Right lobe of liver (tissue), 6 donors: ENCODE data around the gene ANO4. TPM values are rescaled to one million over a fixed set of nuclear protein-coding genes. Genes with fewer than 3 reads are reported as not detected.

Experiments used
- ATAC-seq, 4 donors: fragments of 200-7000 bp; cut with Tn5 transposase; one replicate each; pipeline ENCODE4 v1.9.1; 2020; ENCODE audit warnings: mild to moderate bottlenecking in 4 of 4, moderate library complexity in 4 of 4
- DNase-seq, 3 donors: peaks; one replicate each; pipeline ENCODE4 v3.0.0-alpha.2; 2020
- H3K27ac ChIP-seq, 3 donors: fragments of 200-600 bp; one replicate each; pipeline ENCODE4 v1.8.0; 2022
- H3K27me3 ChIP-seq, 2 donors: fragments of 200-600 bp; one replicate each; pipeline ENCODE4 v1.8.0; 2022
- H3K36me3 ChIP-seq, 4 donors: fragments of 200-600 bp; sonication (generic) in 1 of 4; one replicate each; pipeline versions ENCODE4 v1.5.1 to v1.8.0; 2017 to 2022; ENCODE audit warnings: control low read depth in 1 of 4
- H3K4me1 ChIP-seq, 4 donors: fragments of 200-600 bp; sonication (generic) in 1 of 4; one replicate each; pipeline versions ENCODE4 v1.5.1 to v1.8.0; 2017 to 2022; ENCODE audit warnings: control low read depth in 1 of 4
- H3K4me3 ChIP-seq, 3 donors: fragments of 200-600 bp; one replicate each; pipeline ENCODE4 v1.8.0; 2022
- H3K9me3 ChIP-seq, 4 donors: fragments of 200-600 bp; sonication (generic) in 1 of 4; one replicate each; pipeline versions ENCODE4 v1.5.1 to v1.8.0; 2017 to 2022; ENCODE audit warnings: control low read depth in 1 of 4
- CTCF ChIP-seq, 4 donors: fragments of 200-600 bp in 3 of 4; fragments of 450-650 bp in 1 of 4; IDR thresholded peaks; one replicate each; pipeline versions ENCODE4 v1.5.1 to v1.8.0; 2016 to 2022; ENCODE audit warnings: antibody characterized with exemption in 4 of 4, mild to moderate bottlenecking in 2 of 4
- POLR2A ChIP-seq: fragments of 450-650 bp; IDR thresholded peaks from one replicate; pipeline ENCODE4 v1.6.1; 2017; ENCODE audit warnings: antibody characterized with exemption, mild to moderate bottlenecking
- WGBS: methylation state at CpG from one replicate; pipeline ENCODE4 v1.1.6; 2018; ENCODE audit warnings: low coverage, low lambda C conversion rate; ENCODE audit not compliant: insufficient coverage; ENCODE audit errors: missing lambda C conversion rate; 5-methylcytosine and 5-hydroxymethylcytosine counted together
- intact Hi-C, 2 donors: fragments of 100-400 bp; cut with DNase I; formaldehyde crosslinking; loops; one replicate each; pipeline versions ENCODE4 v1.11.2 to v1.14.1; 2022
- total RNA-seq, 6 experiments: library from RNA; depleted of rRNA in 2 of 6; stranded (reverse); fragments of >200 nt in 2 of 6; fragmentation: NEBNext Ultra II Directional in 3 of 6; extraction: Animal tissue kit (Norgen Biotek cat#: 25700) in 3 of 6; gene quantifications; one replicate each; pipeline versions ENCODE4 v1.1.0 to v1.2.4, GENCODE V29; 2016 to 2023
- donor health status: DM: no; HTN: yes; CAD: no.
- donor health status: DM: no; HTN: no; CAD: no.
- donor health status: DM: no; HTN: no; CAD: no.
- donor health status: DM: no; HTN: yes; CAD: no.
- donor health status: DM: no; HTN: yes; CAD: no.

Gene ANO4
- total RNA-seq, 6 experiments from 2014 or later: 0.13 TPM; not detected in 5

- no peaks in the 10 kb centered on the region for H3K4me1 ChIP-seq
- H3K27ac ChIP-seq: no peak overlapping the region
- no peak overlapping the region for H3K4me3 ChIP-seq
- no peaks in the 10 kb centered on the region for H3K27me3 ChIP-seq
- DNase-seq (no peak), ATAC-seq (no peak)
- no peaks in the 10 kb centered on the region for H3K9me3 ChIP-seq
- 60% methylated on average over 5 of the region's 5 CpGs for WGBS
- intact Hi-C loops: no loop called here
- no peaks in the 10 kb centered on the region for H3K36me3 ChIP-seq
- TF ChIP-seq CTCF (IDR thresholded peaks at IDR 0.05): no peak
- no peak for TF ChIP-seq POLR2A
These were observed 270.1 kb downstream of the ANO4 start for GRCh38 chr12:101064721-101065120.

- DNase-seq (no peak), ATAC-seq (no peak)
- H3K4me3 ChIP-seq: no peak overlapping the region
- H3K27ac ChIP-seq: no peak overlapping the region
- no peaks in the 10 kb centered on the region for H3K4me1 ChIP-seq
- 26% methylated on average over 5 of the region's 7 CpGs for WGBS
- intact Hi-C loops: no loop called here
- no peaks in the 10 kb centered on the region for H3K36me3 ChIP-seq
- H3K9me3 ChIP-seq: no peaks in the 10 kb centered on the region
- TF ChIP-seq POLR2A (no peak), CTCF (IDR thresholded peaks at IDR 0.05) (no peak)
- no peaks in the 10 kb centered on the region for H3K27me3 ChIP-seq
These were observed 271.9 kb downstream of the ANO4 start for GRCh38 chr12:101066489-101066888.

GRCh38 chr12:101068402-101068801 is 273.8 kb downstream of the ANO4 start:
- Histone ChIP-seq H3K9me3 (no peaks in the 10 kb centered on the region), H3K27me3 (no peaks in the 10 kb centered on the region), H3K4me1 (no peaks in the 10 kb centered on the region), H3K4me3 (no peak overlapping the region), H3K36me3 (no peaks in the 10 kb centered on the region), H3K27ac (no peak overlapping the region)
- DNase-seq: no peak
- no peak for TF ChIP-seq POLR2A
- TF ChIP-seq CTCF (IDR thresholded peaks at IDR 0.05): no peak
- intact Hi-C loops: no loop called here
- 58% methylated on average over 3 of the region's 3 CpGs for WGBS
- no peak for ATAC-seq

GRCh38 chr12:101068836-101069235 is 274.3 kb downstream of the ANO4 start:
- TF ChIP-seq CTCF (IDR thresholded peaks at IDR 0.05) (no peak), POLR2A (no peak)
- ATAC-seq: no peak
- H3K27me3 ChIP-seq: no peaks in the 10 kb centered on the region
- H3K36me3 ChIP-seq: no peaks in the 10 kb centered on the region
- H3K27ac ChIP-seq: no peak overlapping the region
- H3K9me3 ChIP-seq: no peaks in the 10 kb centered on the region
- 60% methylated on average over 3 of the region's 4 CpGs for WGBS
- DNase-seq: no peak
- no peak overlapping the region for H3K4me3 ChIP-seq
- no peaks in the 10 kb centered on the region for H3K4me1 ChIP-seq
- intact Hi-C loops: no loop called here
